Measurements from ENCODE around the gene ZNF687.

ZNF687 gene

DNA sequence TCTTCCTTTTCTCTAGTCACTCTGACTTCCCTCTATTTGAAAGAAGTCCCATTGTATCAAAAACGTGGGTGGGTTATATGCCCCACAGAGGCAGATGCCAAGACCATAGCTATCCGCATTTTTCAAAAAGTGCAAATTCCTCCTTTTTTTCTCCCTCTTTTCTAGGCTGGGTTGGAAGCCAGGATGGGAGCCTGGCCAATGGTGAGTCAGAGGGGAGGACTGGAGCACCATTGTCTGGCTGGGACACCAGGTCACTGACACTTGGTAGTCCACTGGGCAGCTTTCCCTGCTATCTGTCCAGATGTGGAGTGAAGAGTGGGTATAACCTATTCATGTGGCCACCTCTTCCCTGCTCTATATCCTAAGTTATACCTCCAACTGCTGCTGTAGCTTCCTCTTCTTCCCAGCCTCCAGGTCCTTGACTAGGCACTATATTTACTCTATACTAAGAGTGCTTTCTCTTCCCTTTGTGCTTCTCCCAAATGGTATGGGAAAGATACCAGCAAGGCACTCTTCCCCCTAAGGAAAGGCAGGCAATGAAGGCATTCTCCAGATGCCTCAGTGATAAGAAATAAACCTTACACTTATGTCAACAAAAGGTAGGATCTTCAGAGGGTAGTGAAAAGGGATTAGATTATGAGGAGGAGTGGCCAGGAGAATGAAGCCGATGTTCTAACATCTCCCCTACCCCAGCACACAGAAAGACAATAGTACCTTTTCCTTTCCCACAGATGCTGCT is 32.2 kb downstream of the ZNF687 start:
- no peak for DNase-seq

DNA sequence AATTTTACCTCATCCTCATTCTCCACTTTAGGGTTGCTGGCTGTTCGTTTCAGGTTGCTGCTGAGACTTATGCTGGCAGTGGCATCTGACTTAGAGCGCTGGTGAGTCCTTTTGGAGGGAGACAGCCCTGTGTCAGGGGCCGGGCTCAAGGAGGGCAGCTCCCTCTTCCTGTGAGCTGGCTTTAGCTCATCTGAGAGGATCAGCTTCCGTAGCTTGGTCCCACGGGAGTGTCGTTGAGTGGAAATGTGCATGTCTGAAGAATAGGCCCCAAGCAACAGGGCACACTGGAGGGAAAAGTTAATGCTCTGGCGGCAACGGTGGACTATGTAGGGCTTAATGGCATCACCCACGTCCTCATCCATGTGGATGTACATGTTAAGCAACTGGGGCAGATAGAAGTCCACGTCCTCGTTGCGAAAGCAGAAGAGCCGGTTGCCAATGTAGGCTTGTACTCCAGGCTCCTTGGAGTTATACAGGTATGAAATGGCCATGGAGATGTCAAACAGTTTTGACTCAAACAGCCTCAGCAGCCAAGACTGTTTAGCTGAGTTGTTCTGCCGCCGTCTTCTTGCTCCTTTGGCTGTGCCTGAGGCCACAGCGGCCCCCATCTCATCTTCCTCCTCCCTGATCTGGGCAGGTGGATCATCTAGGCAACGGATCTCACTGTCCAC is 33.6 kb downstream of the ZNF687 start:
- no peak for DNase-seq

GRCh38 chr1:151318975-151319374 is 36.9 kb downstream of the ZNF687 start:
- no peak for DNase-seq

DNA sequence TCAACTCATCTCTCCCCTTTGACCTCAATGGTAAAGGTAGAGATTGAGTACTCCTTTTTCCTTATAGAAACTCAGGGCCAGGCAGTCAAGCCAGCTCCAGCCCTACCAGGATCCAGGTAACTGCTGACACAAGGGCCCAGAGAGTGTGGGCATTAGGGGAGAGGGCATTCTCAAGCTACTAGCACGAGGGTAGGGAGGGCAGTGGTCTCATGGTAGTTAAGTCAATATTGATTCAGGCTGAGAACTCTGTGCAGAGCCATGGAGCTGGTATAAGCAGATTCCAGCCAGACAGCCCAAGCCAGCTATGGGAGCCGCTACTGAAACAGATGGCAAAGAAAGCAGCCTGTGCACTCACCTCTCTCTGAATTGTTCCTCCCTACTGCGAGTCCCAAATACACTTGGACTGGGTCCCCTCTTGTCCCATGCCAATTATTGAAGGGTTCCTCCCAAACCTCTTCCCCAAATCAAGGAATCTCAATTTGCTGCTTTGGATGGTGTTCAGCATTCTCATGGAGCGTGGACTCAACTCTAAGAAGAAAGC is 42.4 kb downstream of the ZNF687 start:
- no peak for DNase-seq

- DNase-seq: no peak
Observed at GRCh38 chr1:151325231-151325630, 43.1 kb downstream of the ZNF687 start.

DNA sequence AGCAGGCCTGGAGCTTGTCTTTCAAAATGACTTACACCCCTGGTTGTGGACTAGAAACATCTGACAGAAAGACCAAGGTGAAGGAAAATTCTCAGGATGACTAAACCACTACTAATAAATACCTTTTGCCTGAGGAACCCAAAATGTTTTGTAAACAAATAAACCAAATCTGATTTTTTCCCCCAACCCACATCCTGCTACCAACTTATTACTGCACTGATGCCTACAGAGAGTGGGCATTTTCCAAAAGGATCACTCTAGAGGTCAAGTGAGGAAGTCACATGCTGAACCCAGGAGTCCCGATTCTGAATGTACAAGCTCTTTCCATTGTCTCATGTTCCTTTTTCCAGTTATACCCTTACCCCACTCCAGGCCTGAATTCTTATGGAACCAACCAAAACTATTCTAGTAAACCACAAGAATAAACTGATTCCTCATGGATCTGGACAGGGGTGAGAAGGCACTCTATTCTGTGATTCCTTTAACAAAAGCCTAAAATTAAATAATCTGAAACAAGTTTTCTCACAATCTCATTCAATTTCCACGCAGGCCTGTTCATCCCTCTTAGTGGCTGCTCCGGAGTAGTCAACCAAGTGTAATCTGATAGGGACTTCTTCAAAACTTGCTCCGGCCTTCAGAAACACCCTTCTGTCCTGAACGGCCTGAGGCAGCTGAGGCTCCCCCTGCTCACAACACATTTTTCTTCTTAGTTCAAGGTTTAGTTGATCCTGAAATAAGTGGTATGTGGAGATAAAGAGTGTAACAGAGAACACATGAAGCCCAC is 43.7 kb downstream of the ZNF687 start:
- DNase-seq: no peak

GRCh38 chr1:151326619-151327222 is 44.6 kb downstream of the ZNF687 start:
- no peak for DNase-seq

- DNase-seq: peak; percentile 80
Observed at GRCh38 chr1:151327223-151327902, 45.3 kb downstream of the ZNF687 start, which contains the start of gene PI4KB. PI4KB (minus strand) TSS chr1:151327416; CDS start chr1:151316481, 10,935 bp downstream.

DNA sequence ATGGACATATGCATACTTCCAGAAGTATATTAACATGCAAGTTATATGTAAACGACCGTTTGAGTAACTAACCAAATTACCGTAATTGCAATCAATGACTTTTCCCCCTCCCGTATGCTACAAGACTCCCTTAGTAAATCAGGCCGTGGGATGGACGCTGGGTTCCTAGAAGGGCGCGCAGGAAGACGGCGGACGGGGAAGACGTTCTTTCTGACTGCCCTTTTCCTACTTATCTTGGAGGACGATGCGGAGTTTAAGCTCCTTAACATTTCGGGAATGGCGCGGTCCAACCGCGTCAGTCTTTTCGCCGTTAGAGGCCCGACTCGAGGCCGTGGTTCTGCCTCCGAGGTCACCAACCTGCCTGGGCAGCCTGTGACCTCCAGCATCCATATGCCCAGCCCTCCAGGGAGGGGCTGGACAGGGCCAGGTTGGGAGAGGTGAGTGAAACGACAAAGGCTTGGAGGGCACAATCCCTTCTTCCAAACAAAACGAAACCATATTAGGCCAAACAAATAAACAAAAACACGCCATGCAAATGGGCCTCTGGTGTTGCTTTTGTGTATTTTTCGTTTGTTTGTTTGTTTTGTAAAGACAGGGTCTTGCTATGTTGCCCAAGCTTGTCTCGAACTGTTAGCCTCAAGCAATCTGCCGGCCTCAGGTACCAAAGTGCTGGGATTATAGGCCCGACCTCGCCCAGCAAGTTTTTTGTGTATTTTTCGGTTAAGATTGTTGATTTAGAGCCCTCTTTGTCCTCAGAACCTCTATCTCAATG is 46.0 kb downstream of the ZNF687 start:
- DNase-seq: peak; percentile 43

- no peak for DNase-seq
Observed at GRCh38 chr1:151334822-151335221, 52.7 kb downstream of the ZNF687 start.

DNA sequence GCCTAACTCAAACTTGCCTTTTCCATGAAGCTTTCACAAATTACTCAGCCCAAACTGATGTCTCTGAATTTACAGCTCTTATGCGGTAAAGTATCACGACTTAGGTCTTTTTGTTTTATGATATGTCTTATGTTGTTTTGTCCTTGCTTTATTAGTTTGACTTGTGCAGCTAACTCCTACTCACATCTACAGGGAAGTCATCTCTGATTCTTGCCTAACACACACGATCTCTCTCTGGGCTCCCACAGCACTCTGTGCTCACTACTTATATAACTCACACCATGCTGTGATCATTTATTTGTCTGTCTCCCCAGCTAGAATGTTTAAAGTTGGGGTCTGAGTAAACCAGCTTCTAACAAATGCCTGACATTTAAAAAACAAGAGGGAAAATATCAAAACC is 54.5 kb downstream of the ZNF687 start:
- no peak for DNase-seq

GRCh38 chr1:151340870-151341754 is 59.0 kb downstream of the ZNF687 start:
- DNase-seq: peak; percentile 33

Measured in activated T-cell treated with anti-CD3 and anti-CD28 coated beads, Interleukin-2, amount 50 U/mL, for 1 hour (primary cell).